Activated naive CD4-positive, alpha-beta T cell treated with anti-CD3 and anti-CD28 coated beads, Interleukin-2, amount 50 U/mL, for 72 hours (primary cell): ENCODE measurements around the gene SLC6A9. TPM values are rescaled to one million over a fixed set of nuclear protein-coding genes. Genes with fewer than 3 reads are reported as not detected.

ENCODE experiments used
- ATAC-seq, 2 donors: fragments of 150-1000 bp; cut with Tn5 transposase; 2 replicates each; pipeline ENCODE4 v1.10.0; 2021; ENCODE audit warnings: mild to moderate bottlenecking in 2 of 2, moderate library complexity in 2 of 2
- DNase-seq, 2 donors: peaks; one replicate each; pipeline ENCODE4 v3.0.0; 2021 to 2022; ENCODE audit warnings: low spot score in 2 of 2
- H3K27ac Mint-ChIP-seq, 2 donors: one replicate each; pipeline ENCODE4 v1.8.0; 2022; ENCODE audit warnings: mild to moderate bottlenecking in 2 of 2, mixed read lengths in 2 of 2
- H3K36me3 Mint-ChIP-seq, 2 donors: one replicate each; pipeline ENCODE4 v1.8.0; 2022; ENCODE audit warnings: mixed read lengths in 2 of 2
- H3K9me3 Mint-ChIP-seq, 2 donors: one replicate each; pipeline ENCODE4 v1.8.0; 2022; ENCODE audit warnings: mixed read lengths in 2 of 2
- total RNA-seq, 2 donors: library from RNA; stranded (reverse); gene quantifications; one replicate each; pipeline ENCODE4 v1.2.3, GENCODE V29; 2022

The SLC6A9 gene
- total RNA-seq, 2 donors from 2014 or later: 5.1 to 6.2 TPM

- DNase-seq (no peak), ATAC-seq (no peak)
- H3K27ac Mint-ChIP-seq: no peak overlapping the region
- no peaks in the 10 kb centered on the region for H3K9me3 Mint-ChIP-seq
- no peaks in the 10 kb centered on the region for H3K36me3 Mint-ChIP-seq
These were observed 33.8 kb downstream of the SLC6A9 start for GRCh38 chr1:43997295-43997999.

GRCh38 chr1:43996733-43997115 lies 34.5 kb downstream of the SLC6A9 start:
- Mint-ChIP-seq H3K36me3 (no peaks in the 10 kb centered on the region), H3K9me3 (no peaks in the 10 kb centered on the region), H3K27ac (no peak overlapping the region)
- ATAC-seq (no peak), DNase-seq (no peak)

- Mint-ChIP-seq H3K36me3 (no peaks in the 10 kb centered on the region), H3K9me3 (no peaks in the 10 kb centered on the region), H3K27ac (no peak overlapping the region)
- DNase-seq: no peak
- ATAC-seq: no peak
These were observed 35.1 kb downstream of the SLC6A9 start for GRCh38 chr1:43995984-43996732.

- no peak for DNase-seq
- H3K9me3 Mint-ChIP-seq: no peaks in the 10 kb centered on the region
- no peaks in the 10 kb centered on the region for H3K36me3 Mint-ChIP-seq
- ATAC-seq: no peak
- no peak overlapping the region for H3K27ac Mint-ChIP-seq
These were observed 36.2 kb downstream of the SLC6A9 start for GRCh38 chr1:43994794-43995790.

GRCh38 chr1:43994071-43994470 lies 37.2 kb downstream of the SLC6A9 start:
- no peak overlapping the region for H3K27ac Mint-ChIP-seq
- H3K36me3 Mint-ChIP-seq: no peaks in the 10 kb centered on the region
- H3K9me3 Mint-ChIP-seq: no peaks in the 10 kb centered on the region
- ATAC-seq (no peak), DNase-seq (no peak)

- no peaks in the 10 kb centered on the region for H3K36me3 Mint-ChIP-seq
- DNase-seq: no peak
- no peak overlapping the region for H3K27ac Mint-ChIP-seq
- H3K9me3 Mint-ChIP-seq: no peaks in the 10 kb centered on the region
- no peak for ATAC-seq
These were observed 37.9 kb downstream of the SLC6A9 start for GRCh38 chr1:43993206-43993914.

GRCh38 chr1:43992232-43992995 lies 38.8 kb downstream of the SLC6A9 start:
- H3K36me3 Mint-ChIP-seq: no peaks in the 10 kb centered on the region
- ATAC-seq (no peak), DNase-seq (no peak)
- no peaks in the 10 kb centered on the region for H3K9me3 Mint-ChIP-seq
- peak overlapping the region in 1 of 2 donors; percentile 12 for H3K27ac Mint-ChIP-seq

GRCh38 chr1:43991476-43992231 lies 39.6 kb downstream of the SLC6A9 start, which contains the start of gene CCDC24:
TSS of gene CCDC24 (plus strand) at chr1:43991599. CDS start at chr1:43991879, 280 bp downstream.
- Mint-ChIP-seq H3K36me3 (no peaks in the 10 kb centered on the region), H3K27ac (peak within 1 kb of the TSS; percentile 12 to 81), H3K9me3 (no peaks in the 10 kb centered on the region)
- ATAC-seq (peak; percentile 86 to 92), DNase-seq (peak; percentile 79 to 80)

- DNase-seq: no peak
- H3K36me3 Mint-ChIP-seq: no peaks in the 10 kb centered on the region
- no peak for ATAC-seq
- no peaks in the 10 kb centered on the region for H3K9me3 Mint-ChIP-seq
- peak overlapping the region; percentile 12 to 81 for H3K27ac Mint-ChIP-seq
These were observed 40.1 kb downstream of the SLC6A9 start for GRCh38 chr1:43991200-43991475.

GRCh38 chr1:43990271-43991199 lies 40.7 kb downstream of the SLC6A9 start:
- H3K27ac Mint-ChIP-seq: peak overlapping the region in 1 of 2 donors; percentile 12

GRCh38 chr1:43987159-43987902 lies 43.9 kb downstream of the SLC6A9 start:
- Mint-ChIP-seq H3K27ac (peak overlapping the region; percentile 26), H3K36me3 (no peaks in the 10 kb centered on the region), H3K9me3 (no peaks in the 10 kb centered on the region)
- ATAC-seq: no peak
- DNase-seq: no peak

More at GRCh38 chr1:43990271-43991199, 40.7 kb downstream of the SLC6A9 start:
- Mint-ChIP-seq H3K36me3 (no peaks in the 10 kb centered on the region), H3K9me3 (no peaks in the 10 kb centered on the region)
- no peak for ATAC-seq
- DNase-seq: no peak

GRCh38 chr1:43986712-43987111 lies 44.5 kb downstream of the SLC6A9 start:
- no peaks in the 10 kb centered on the region for H3K36me3 Mint-ChIP-seq
- ATAC-seq: no peak
- no peak for DNase-seq
- no peaks in the 10 kb centered on the region for H3K9me3 Mint-ChIP-seq
- H3K27ac Mint-ChIP-seq: peak overlapping the region in 1 of 2 donors; percentile 52

GRCh38 chr1:43985984-43986595 lies 45.2 kb downstream of the SLC6A9 start:
- no peak for ATAC-seq
- DNase-seq: no peak
- Mint-ChIP-seq H3K9me3 (no peaks in the 10 kb centered on the region), H3K27ac (peak overlapping the region in 1 of 2 donors; percentile 52), H3K36me3 (no peaks in the 10 kb centered on the region)
